Vagina (tissue), 2 donors: ENCODE data around the gene ETV5.

ENCODE experiments used
- CTCF ChIP-seq, 3 experiments: fragments of 450-650 bp in 2 of 3; fragments of 200-600 bp in 1 of 3; sonication (generic) in 1 of 3; IDR thresholded peaks; one replicate each; pipeline ENCODE4 v1.5.1; 2017 to 2019; ENCODE audit warnings: antibody characterized with exemption in 3 of 3, mild to moderate bottlenecking in 2 of 3, moderate library complexity in 2 of 3
- POLR2A ChIP-seq, 2 donors: fragments of 450-650 bp; IDR thresholded peaks; one replicate each; pipeline ENCODE4 v1.6.1; 2017; ENCODE audit warnings: antibody characterized with exemption in 2 of 2, mild to moderate bottlenecking in 2 of 2, moderate library complexity in 2 of 2
- POLR2AphosphoS5 ChIP-seq, 2 donors: sonication (generic); formaldehyde crosslinking; IDR thresholded peaks; one replicate each; pipeline ENCODE4 v1.9.0; 2017; ENCODE audit warnings: antibody characterized with exemption in 2 of 2, mild to moderate bottlenecking in 2 of 2, low read depth in 1 of 2; ENCODE audit not compliant: insufficient read depth in 1 of 2

- TF ChIP-seq POLR2A (IDR thresholded peaks at IDR 0.05): no peak
- TF ChIP-seq CTCF (IDR thresholded peaks at IDR 0.05): no peak
- no peak for TF ChIP-seq POLR2AphosphoS5 (IDR thresholded peaks at IDR 0.05; ENCODE audit: insufficient read depth in 1 of 2, low read depth in 1 of 2)
Observed at GRCh38 chr3:186032321-186032720, 76.6 kb downstream of the ETV5 start.
